ENCODE results near the gene EBLN2. TPM values are rescaled to one million over a fixed set of nuclear protein-coding genes. Genes with fewer than 3 reads are reported as not detected.
A peak's percentile ranks its signal among the peaks of the same experiment; 100 is the strongest.

Gene EBLN2
- total RNA-seq, 1 donor from 2014 or later, result 15.3 TPM

DNA sequence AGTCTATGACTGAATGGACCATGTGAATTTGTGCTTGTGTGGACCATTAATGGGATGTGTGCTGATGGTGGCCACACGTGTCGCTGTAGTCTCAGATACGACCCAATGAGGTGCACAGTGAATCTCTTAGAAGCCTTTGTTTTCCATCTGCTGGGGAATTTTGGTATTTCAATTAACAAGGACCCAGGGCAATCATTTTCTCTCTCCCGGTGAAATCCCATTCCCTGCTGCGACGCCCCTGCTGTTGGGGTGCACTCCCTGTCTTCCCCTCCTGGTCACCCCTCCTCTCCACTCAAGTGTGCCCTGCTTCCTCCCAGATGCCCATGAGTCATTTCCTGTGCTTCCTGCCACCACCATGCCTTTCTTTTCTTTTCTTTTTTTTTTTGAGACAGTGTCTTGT is 32.7 kb downstream of the EBLN2 start:
- TF ChIP-seq, protein P1, sequence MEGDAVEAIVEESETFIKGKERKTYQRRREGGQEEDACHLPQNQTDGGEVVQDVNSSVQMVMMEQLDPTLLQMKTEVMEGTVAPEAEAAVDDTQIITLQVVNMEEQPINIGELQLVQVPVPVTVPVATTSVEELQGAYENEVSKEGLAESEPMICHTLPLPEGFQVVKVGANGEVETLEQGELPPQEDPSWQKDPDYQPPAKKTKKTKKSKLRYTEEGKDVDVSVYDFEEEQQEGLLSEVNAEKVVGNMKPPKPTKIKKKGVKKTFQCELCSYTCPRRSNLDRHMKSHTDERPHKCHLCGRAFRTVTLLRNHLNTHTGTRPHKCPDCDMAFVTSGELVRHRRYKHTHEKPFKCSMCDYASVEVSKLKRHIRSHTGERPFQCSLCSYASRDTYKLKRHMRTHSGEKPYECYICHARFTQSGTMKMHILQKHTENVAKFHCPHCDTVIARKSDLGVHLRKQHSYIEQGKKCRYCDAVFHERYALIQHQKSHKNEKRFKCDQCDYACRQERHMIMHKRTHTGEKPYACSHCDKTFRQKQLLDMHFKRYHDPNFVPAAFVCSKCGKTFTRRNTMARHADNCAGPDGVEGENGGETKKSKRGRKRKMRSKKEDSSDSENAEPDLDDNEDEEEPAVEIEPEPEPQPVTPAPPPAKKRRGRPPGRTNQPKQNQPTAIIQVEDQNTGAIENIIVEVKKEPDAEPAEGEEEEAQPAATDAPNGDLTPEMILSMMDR (IDR thresholded peaks at IDR 0.05), result peak; percentile 22
- TF ChIP-seq EZH2 (IDR thresholded peaks at IDR 0.05), result no peak
- no peak for TF ChIP-seq EZH2phosphoT487 (IDR thresholded peaks at IDR 0.05)
- Mint-ChIP-seq H3K27me3 (ENCODE audit: insufficient read depth, low read depth) (peaks cover 2% of the 10 kb centered on the region), H3K4me3 (no peak overlapping the region)

DNA sequence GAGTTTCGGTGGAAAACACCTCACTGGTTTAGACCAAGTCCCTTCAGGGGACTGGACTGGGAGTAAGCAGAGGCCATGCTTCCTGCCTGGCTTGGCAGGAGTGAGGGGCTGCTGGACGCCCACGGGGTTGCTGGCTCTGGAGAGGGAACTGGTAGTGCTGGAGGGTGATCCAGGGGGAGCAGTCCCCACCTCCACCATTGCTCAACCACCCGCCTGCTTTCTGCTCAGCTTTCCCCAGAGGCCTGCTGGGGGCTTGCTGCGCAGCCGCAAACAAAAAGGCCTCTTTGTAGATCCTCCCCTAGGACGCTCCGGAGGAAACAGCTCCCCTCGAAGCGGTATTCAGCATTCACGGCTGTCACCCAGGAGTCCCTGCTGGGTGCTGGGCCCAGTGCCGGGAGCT is 33.5 kb downstream of the EBLN2 start:
- H3K79me2 ChIP-seq (ENCODE audit: low read depth), result no peaks in the 10 kb centered on the region
- no peak overlapping the region for H3K9ac ChIP-seq
- DNase-seq (ENCODE audit: low spot score), result peak; percentile 51
- H3K36me3 ChIP-seq, result no peaks in the 10 kb centered on the region
- H3K4me1 ChIP-seq, result peaks cover 12% of the 10 kb centered on the region
- TF ChIP-seq EZH2 (IDR thresholded peaks at IDR 0.05) (no peak), EZH2phosphoT487 (IDR thresholded peaks at IDR 0.05) (no peak)
- TF ChIP-seq, protein P1 (IDR thresholded peaks at IDR 0.05), result no peak
- no peaks in the 10 kb centered on the region for H3K9me3 Mint-ChIP-seq
- H3K27me3 ChIP-seq, result no peaks in the 10 kb centered on the region
- no peak overlapping the region for H3K27ac Mint-ChIP-seq
- no peak overlapping the region for H3K4me3 Mint-ChIP-seq
- H3K27me3 Mint-ChIP-seq (ENCODE audit: insufficient read depth, low read depth), result peaks cover 2% of the 10 kb centered on the region
- peak overlapping the region; percentile 9 for H3K4me3 ChIP-seq
- H3K4me1 Mint-ChIP-seq, result peaks cover 6% of the 10 kb centered on the region
- no peaks in the 10 kb centered on the region for H3K9me3 ChIP-seq (ENCODE audit: low read depth)
- no peaks in the 10 kb centered on the region for H3K36me3 Mint-ChIP-seq
- H3F3A ChIP-seq (ENCODE audit: low read depth), result peaks cover 18% of the 10 kb centered on the region
- H4K20me1 ChIP-seq (ENCODE audit: low read depth), result no peaks in the 10 kb centered on the region
- H3K4me2 ChIP-seq, result peak overlapping the region; percentile 67
- peak overlapping the region; percentile 97 for H2AFZ ChIP-seq (replicated peaks)
- no peak overlapping the region for H3K27ac ChIP-seq

More for the DNA sequence above, 32.7 kb downstream of the EBLN2 start:
- H4K20me1 ChIP-seq (ENCODE audit: low read depth), result no peaks in the 10 kb centered on the region
- no peaks in the 10 kb centered on the region for H3K36me3 ChIP-seq
- H3K27me3 ChIP-seq, result no peaks in the 10 kb centered on the region
- H3K4me1 ChIP-seq, result peaks cover 12% of the 10 kb centered on the region
- H3K79me2 ChIP-seq (ENCODE audit: low read depth), result no peaks in the 10 kb centered on the region
- H3K27ac ChIP-seq, result no peak overlapping the region
- peaks cover 18% of the 10 kb centered on the region for H3F3A ChIP-seq (ENCODE audit: low read depth)
- Mint-ChIP-seq H3K9me3 (no peaks in the 10 kb centered on the region), H3K36me3 (no peaks in the 10 kb centered on the region), H3K27ac (peak overlapping the region; percentile 24), H3K4me1 (peaks cover 6% of the 10 kb centered on the region)
- H3K9me3 ChIP-seq (ENCODE audit: low read depth), result no peaks in the 10 kb centered on the region
- H2AFZ ChIP-seq (replicated peaks), result no peak overlapping the region
- H3K4me3 ChIP-seq, result no peak overlapping the region
- DNase-seq (ENCODE audit: low spot score), result no peak
- H3K4me2 ChIP-seq, result no peak overlapping the region
- H3K9ac ChIP-seq, result no peak overlapping the region

DNA sequence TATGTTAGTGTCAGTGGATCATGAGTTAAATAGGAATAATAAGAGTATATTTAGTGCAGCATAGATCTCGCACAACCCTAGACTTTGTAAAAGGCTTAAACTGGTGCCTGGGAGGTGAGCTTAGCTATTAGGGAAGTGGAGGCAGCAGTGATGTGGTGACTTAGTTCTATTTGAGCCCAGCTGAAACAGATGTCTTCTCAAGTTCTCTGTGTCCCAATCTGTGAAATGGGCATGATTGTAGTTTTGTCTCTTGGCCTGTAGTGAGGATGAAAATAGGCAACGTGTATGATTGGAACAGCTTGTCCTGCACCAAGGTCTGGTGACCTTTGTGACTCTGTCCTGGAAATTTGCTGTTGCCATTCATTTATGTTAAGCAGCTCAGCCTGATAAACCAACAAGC is 34.7 kb downstream of the EBLN2 start:
- Histone ChIP-seq H4K20me1 (ENCODE audit: low read depth) (no peaks in the 10 kb centered on the region), H3K27me3 (no peaks in the 10 kb centered on the region), H3K4me2 (no peak overlapping the region), H3F3A (ENCODE audit: low read depth) (peaks cover 18% of the 10 kb centered on the region), H3K9ac (no peak overlapping the region), H3K79me2 (ENCODE audit: low read depth) (no peaks in the 10 kb centered on the region), H2AFZ (replicated peaks) (no peak overlapping the region), H3K36me3 (no peaks in the 10 kb centered on the region), H3K4me1 (peaks cover 17% of the 10 kb centered on the region), H3K9me3 (ENCODE audit: low read depth) (no peaks in the 10 kb centered on the region), H3K4me3 (no peak overlapping the region), H3K27ac (no peak overlapping the region)
- Mint-ChIP-seq H3K27ac (no peak overlapping the region), H3K4me3 (peak overlapping the region; percentile 14), H3K27me3 (ENCODE audit: insufficient read depth, low read depth) (peaks cover 2% of the 10 kb centered on the region), H3K36me3 (no peaks in the 10 kb centered on the region), H3K9me3 (no peaks in the 10 kb centered on the region), H3K4me1 (peaks cover 15% of the 10 kb centered on the region)
- DNase-seq (ENCODE audit: low spot score), result no peak
- no peak for TF ChIP-seq EZH2phosphoT487 (IDR thresholded peaks at IDR 0.05)
- TF ChIP-seq, protein P1 (IDR thresholded peaks at IDR 0.05), result no peak
- no peak for TF ChIP-seq EZH2 (IDR thresholded peaks at IDR 0.05)

Data from neural progenitor cell (in vitro differentiated cells).